GM04503 (cell line): ENCODE results near the gene SMARCAL1.

Source experiments
- DNase-seq: peaks from one replicate; pipeline ENCODE4 v3.0.0-alpha.2; 2012; ENCODE audit warnings: low read depth

SMARCAL1 gene

DNA sequence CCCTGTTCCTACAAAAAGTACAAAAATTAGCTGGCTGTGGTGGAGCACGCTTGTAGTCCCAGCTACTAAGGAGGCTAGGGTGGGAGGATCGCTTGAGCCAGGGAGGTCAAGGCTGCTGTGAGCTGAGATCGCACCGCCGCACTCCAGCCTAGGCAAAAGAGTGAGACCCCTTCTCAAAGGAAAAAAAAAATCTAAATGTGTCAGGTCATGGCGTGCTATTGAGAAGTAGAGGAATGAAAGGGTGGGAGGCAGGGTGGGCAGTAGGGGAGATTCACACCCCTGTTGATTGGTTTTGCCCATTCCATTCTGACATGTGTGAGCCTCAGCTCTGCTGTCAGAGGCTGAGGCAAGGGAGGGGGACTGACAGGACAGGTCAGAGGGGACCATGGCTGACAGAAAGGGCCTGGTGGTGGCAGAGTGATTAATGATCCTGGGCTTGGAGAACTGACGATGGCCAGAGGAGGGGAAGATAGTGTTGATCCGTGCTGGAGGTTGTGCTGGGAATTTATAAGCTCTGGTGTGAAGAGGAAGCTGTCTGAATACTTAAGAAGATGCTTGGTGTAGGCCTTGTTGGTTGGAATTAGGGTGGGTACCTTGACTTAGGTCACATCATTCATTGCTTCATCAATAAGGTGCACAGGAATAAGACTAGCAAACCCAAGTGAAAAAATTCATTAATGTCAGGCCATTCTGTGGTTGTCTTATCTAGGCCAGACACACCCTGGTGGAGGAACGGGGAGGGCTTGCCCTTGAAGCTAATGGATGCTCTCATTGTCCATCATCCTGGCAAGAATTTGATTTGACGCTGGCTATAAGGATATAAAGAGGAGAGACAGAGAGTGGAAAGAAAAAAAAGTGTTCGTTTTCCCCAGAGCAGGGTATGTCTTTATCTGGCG is 19.1 kb upstream of the SMARCAL1 start:
- no peak for DNase-seq

DNA sequence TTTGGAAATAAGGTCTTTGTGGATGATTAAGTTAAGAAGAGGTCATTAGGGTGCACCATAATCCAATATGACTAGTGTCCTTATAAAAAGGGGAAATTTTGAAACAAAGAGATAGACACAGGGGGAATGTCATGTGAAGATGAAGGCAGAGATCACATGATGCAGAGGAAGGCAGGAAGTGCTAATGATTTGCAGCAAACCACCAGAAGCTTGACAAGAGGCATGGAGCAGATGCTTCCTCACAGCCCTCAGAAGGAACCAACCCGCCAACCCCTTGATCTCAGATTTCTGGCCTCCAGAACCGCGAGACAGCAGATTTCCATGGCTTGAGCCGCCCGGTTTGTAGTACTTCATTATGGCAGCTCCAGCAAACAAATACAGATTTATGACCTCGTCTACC is 17.4 kb upstream of the SMARCAL1 start:
- no peak for DNase-seq

DNA sequence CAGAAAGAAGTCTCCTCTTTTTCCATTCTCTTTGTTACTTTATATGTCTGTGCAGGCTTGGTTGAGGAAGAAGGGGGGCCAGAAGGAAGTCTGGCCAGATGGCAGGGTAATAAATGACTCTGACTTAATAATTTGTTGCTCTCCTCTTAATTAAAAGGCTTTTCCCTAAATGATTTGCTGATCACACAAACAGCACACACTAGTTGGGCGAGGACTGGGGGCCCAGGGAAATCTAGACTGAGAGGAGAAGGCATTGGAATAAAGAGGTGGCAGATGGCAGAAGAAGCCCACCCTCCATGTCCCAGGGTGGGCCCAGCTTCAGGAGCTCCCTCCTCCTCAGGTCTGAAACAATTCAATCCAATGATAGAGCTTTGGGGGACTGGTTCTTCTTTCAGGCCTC is 12.7 kb upstream of the SMARCAL1 start:
- no peak for DNase-seq

DNA sequence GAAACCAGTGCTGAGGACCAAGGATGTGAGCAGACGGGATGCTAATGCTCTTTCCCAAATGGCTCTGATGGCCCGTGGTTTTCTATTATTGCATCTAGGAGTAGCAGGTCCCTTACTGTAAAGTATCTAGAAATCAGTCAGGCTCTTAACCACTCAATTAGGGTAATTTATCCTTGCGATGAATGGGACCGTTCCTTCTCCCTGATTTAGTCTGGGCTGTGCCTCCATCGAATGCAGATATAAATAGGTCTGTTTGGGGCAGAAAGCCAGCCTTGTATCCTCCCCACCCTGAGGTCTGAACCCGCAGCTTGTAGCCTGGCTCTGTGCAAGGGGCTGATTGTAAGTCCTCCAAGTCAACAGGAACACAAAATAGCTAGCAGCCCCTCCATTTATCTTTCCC is 9.5 kb upstream of the SMARCAL1 start:
- DNase-seq: no peak

DNA sequence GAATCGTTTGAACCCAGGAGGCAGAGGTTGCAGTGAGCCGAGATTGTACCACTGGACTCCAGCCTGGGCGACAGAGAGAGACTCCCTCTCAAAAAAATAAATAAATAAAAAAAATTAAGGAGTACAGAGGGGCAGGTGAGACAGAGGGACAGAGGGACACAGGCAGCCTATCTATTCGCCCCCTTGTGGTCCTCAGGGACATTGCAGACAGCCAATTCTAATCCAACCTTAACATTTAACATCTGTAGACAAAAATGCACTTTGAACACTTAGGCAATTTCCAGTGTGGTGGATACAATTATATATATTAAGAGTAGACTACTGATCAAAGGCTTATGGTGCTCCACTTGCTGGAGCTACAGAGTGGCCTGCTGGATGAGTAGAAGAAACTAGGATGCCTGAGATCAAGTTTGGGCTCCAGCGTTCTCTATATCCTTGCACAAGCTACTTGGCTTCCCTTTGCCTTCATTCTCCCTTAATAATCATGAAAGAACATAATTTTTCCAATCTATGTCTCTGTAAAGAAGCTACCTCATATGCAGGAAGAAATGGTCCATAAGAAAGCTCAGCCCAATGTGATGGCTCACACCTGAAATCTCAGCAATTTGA is 8.2 kb upstream of the SMARCAL1 start:
- no peak for DNase-seq

DNA sequence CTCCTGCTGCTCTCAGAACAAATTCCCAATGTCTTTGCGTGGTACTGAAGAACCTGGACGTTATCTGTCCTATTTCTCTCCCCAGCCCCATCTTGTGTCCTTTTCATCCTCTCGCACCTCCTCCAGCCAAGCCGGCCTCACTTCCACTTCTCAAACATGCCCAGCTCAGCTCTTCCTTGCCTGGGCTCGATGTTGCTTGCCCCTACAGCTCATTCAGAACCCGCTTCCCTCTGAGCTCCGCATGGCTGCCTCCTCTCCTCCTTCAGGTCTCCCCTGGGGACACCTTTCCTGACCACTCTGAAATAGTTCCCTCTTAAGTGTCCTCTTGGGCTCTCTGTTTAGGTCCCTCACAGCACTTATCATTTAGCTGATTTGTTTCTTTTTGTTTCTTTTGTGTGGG is 6.7 kb upstream of the SMARCAL1 start:
- DNase-seq: no peak

DNA sequence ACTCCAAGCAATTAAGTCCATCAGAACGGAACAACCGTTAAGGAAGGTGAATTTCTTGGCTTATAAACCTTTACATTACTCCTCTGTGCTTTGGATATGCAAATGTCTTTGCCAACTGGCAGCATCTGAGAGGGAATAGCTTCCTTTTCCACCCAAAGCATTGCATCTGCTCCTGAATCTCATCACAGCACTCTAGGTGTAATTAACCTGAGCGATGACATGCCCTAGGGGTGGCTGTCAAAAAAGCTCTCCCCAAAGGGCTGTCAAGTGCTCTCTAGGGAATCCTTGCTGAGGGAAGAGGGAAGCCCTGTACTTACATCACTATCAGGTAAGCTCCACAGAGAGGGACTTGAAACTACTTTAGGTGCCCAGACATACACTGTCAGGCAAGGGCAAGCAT is 5.5 kb upstream of the SMARCAL1 start:
- DNase-seq: no peak

DNA sequence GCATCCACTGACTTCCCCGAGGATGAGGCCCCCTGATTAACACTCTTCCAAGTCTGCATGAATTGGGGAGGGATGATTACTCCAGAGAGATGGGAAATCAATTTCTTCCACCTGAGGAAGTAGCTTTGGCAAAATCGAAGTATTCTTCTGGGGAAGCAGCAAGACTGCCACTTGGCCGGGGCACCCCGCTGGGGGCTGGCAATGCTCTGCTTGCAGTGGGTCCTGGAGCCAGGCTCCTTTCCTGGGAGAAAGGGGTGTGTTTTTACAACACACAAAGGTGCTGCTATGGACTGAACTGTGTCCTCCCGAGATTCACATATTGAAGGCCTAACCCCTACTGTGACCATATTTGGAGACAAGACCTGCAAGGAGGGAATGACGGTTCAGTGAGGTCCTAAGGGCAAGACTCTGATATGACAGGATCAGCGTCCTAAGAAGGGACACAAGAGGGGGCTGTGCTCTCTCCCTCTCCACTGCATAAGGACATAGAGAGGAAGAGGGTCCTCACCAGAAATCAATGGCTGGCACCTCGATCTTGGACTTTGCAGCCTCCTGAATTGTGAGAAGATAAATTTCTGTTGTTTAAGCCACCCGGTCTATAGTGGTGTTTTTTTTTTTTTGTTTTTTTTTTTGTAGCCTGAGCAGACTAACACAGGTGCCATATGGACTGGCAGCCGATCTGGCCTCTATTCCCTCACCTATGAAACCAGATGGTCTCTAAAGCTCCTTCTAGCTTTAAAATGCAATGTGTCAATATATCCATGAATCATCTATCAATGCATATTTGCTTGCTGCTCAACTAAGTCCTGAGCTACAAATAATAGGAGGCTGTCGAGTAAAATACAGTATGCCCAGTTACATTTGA is 3.6 kb upstream of the SMARCAL1 start:
- no peak for DNase-seq

DNA sequence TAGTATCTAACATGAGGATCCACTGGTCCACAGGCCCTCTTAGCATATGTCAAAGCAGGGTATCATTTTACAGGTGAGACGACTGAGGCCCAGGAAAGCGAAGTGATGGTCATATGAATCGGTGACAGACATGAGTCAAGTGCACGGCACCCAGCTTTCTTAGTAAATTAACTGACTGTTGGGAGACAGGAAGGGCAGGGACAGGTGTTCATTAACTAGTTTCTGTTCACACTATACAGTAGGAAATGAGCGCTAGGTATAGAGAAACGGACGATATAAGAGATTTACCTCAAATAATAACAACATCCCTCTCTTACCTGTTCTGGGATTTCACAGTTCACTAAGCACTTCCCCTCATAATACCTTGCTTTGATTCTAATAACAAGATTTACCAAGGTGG is 1.7 kb upstream of the SMARCAL1 start:
- no peak for DNase-seq

DNA sequence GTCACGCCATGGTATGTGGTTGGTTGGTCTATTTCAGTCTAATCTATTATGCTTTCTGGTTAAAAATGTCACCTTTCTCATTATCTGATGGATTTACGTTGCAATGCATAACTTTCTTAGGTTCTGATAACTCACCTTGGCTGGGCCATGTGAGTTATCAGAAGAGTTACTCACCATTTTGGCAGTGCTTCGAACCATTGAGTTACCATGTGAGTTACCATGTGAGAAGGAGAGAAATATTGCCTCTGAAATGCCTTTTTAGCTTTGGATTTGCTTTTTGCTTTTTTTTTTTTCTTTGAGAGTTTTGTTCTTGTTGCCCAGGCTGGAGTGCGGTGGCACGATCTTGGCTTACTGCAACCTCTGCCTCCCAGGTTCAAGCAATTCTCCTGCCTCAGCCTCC is 1.6 kb downstream of the SMARCAL1 start:
- DNase-seq: no peak

DNA sequence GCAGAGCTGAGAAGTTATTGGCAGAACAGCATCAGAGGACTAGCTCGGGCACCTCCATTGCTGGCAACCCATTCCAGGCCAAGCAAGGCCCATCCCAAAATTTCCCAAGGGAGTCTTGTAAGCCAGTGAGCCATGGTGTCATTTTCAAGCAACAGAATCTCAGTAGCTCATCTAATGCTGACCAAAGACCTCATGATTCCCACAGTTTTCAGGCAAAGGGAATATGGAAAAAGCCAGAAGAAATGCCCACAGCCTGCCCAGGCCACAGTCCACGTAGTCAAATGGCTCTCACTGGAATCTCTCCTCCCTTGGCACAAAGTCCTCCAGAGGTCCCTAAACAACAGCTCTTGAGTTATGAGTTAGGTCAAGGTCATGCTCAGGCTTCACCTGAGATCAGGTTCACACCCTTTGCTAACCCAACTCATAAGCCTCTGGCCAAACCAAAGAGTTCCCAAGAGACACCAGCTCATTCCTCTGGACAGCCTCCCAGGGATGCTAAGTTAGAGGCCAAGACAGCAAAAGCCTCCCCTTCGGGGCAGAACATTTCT is 2.6 kb downstream of the SMARCAL1 start:
- no peak for DNase-seq

DNA sequence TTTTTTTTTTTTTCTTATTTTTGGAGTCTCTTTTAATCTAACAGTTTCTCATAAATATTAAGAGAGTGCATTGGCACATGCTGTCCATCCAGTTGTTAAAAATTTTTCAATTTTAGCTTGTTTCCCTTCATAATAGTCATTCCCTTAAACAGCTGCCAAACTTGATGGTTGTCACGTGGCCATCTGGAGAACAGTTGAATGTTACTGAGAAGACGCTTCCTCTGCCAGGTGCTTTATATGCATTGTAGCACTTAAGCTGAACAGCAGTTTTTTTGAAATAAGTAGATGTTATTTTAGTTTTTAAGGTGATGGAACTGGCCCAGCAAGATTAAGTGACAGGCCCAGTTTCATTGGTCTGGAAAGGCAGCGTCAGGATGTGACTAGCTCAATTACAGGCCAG is 3.3 kb downstream of the SMARCAL1 start:
- DNase-seq: no peak

DNA sequence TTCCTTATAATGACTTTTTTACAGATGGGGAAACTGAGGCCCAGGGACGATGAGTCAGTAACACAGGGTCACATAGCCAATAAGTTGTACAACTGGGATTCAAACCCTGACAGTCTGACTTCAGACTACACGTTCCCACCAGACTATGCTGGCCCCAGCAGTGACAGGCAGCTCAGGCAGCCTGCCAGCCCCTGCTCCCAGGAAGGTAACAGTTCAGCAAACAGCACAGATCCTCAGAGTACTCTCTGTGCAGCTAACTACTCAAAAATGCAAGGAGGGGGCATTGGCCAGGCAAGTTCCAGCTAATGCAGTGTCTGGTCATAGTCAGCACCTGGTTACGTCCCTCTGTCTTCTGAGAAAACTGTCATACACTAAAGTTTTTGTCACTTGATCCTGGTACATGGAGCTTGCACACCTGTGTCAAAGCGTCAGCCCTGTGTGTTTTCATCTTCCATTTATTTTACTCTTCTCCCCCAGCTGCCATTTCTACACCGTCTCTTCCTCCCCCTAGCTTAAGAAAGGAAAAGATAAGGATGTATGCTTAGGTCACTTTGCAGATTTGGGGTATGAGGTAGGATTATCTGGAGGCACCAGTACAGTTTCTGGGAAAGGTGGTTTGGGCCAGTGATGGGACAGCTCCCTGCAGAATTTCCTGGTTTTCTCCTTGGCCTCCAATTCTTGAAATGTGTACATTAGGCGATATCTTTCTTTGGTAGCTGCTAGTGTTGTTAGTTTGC is 4.5 kb downstream of the SMARCAL1 start:
- DNase-seq: no peak

DNA sequence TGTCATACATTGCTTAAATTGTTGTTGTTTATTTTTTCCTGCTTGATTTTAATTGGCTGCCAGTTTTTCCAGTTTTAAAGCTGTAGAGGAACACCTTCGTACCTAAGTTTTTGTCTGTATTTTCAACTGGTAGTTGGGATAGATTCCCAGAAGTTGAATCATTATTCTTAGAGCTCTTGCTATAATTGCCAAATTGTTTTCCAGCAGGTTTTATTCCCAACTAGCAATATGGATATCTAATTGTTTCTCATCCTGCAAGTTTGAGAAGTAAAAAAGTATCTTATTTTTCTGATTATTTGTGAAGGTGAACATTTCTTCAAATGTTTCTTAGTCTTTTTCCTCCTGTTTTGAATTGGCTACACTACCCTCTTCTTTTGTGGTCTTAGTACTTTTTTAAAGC is 6.7 kb downstream of the SMARCAL1 start:
- DNase-seq: no peak

DNA sequence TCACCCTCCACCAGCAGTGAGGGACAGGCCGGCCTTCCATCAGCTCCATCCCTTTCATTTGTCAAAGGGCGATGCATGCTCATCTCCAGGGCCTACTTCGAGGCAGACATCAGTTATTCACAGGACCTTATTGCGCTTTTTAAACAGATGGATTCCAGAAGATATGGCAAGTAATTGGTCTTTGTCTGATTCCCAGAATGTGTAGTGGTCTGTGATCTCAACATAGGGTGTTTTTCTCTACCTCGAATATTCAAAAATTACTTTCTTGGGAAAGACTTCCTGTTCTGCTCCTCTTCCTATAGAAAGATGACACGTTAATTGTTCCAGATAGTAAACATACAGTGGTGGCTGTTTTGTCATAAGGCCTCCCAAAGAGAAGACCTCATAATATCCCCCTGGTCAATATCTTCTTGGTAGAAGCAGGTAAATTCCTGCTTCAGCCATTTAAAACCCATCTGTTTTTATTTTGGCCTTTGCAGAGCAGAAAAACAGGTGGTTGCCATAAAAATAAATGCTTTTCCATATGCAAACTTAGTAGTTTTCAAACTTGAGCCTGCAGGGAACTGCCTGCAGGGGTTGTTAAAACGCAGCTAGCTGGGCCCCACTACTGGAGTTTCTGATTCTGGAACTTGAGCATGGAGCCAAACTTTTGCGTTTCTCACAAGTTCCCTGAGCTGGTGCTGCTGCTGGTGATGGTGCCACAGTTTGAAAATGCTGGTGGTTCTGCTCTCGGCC is 8.2 kb downstream of the SMARCAL1 start:
- no peak for DNase-seq

DNA sequence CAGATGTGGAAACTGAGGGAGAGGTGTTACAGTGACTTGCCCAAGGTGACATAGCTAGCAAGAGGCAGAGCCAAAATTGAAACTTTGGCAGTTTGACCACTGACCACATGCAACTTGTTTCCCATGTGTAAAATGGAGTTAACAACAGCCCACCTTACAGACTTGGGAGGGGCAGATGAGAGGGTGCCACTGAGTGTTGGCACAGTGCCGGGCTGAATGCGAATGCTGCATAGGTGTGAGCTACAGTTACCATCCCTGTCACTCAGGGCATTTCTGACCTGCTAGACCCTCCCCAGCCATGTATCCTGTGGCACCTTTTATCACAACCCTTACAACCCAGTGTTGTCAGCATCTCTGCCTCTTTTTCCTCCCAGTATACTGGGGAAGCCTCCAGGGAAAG is 10.8 kb downstream of the SMARCAL1 start:
- DNase-seq: no peak

DNA sequence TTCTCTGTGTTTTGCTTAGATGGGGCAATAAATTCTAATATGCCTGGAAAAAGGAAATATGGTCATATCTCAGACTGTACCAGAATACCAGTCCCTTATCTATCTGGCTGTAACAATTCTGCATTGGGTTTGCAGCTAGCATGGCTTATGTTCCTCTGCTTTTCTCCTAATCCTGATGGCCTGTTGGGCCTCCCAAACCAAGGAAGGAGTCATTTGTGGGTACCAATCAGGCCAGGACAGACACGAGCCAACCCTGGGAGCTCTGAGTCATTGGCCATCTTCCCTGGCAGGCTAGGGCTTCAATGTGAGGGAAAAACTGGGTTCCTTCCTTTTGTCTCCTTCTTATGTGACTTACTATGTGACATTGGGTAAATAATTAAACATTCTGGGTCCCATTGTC is 12.0 kb downstream of the SMARCAL1 start:
- DNase-seq: peak; percentile 35

DNA sequence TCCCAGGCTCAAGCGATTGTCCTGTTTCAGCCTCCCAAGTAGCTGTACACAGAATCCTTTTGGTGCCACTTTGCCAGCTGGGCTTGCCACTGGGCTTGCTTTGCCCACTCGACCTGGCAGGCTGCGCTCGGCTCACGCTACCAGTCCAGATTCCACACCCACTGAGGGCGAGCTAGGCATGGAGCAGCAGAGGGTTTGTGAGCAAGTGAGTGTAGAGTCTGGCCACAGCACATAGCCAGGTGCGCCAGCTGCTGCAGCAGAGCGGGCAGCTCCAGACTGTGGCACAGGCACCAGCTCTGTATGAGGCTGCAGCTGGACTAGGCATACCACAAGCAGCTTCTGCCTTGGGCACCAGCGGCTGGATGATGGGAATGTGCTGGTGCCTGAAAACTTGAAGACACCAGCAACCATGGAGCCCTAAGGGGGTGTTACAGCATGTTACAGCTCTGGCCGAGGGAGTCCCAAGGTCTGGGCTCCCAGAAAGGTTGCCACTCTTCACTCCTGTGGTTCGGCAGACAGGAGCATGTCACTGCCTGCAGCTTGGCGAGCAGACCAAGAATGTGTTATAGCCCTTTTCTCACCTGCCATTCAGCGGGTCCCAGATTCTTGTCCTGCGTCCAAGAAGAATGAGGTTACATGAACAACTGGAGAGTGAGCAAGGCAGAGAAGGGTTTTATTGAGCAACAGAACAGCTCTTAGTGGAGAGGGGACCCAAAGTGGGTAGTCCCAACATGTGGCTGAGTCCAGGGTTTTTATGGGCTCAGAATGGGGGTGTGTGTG is 12.9 kb downstream of the SMARCAL1 start:
- DNase-seq: no peak

DNA sequence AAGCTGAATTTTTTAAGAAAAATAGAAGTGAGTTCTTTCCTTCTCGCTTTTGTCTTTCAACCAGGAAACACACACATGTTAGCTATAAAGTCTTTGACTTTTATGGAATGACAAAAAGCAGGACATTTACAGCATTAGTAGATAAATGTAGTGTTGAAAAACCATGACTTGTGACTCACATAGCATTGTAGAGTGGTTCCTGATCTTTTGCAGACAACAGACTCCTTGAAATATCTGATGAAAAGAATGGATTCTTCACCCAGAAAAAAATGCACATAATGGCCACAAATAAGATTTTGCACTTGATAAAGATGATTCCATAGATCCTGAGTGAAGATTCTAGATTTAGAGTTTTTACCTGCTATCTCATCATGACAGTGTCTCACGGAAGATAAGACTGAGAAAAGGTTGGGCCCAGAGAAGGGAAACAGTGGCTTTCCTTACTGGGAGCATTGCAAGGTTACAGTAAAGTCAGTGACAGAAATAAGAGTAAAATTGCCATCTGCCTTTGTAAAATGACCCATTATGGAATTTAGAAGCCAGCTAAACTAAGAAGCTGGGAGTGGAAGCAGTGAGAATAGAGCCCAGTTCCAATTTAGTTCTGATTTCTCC is 14.0 kb downstream of the SMARCAL1 start:
- peak; percentile 78 for DNase-seq

DNA sequence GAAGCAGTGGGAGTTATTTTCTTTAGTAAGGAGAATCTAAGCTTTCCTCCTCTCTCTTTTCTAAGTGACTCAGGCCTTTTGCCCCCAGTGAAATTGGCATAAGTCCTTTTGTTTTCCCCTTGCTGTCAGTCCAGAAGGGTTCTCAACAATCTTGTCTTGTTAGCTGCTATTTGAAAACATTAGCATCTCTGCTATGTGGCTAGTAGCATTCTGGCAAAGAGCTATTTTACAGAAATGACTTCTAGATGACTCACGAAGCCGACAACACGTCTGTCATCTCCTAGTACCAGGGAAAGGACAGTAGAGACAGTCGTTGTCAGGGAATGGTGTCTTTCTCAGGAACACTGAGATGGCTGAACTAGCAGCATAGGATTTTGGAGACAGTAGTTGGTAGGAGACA is 14.7 kb downstream of the SMARCAL1 start:
- DNase-seq: peak; percentile 84
